SK-N-SH (cell line): ENCODE data around the gene VPS13A. TPM values are rescaled to one million over a fixed set of nuclear protein-coding genes. Genes with fewer than 3 reads are reported as not detected.

Experiments
- CTCF ChIA-PET: fragments of 300-600, 350-600 bp; formaldehyde crosslinking; extraction: SDS; loops from one replicate; lab custom pipeline; 2021; lab: Yijun Ruan, JAX
- POLR2A ChIA-PET: fragments of 350-600 bp; sonication (Branson Sonifier 250); formaldehyde crosslinking; extraction: SDS; loops from one replicate; lab custom pipeline; 2020; ENCODE audit warnings: antibody characterized with exemption, inconsistent platforms; lab: Yijun Ruan, JAX
- DNase-seq: peaks from one replicate; pipeline ENCODE4 v3.0.0; 2012
- H2AFZ ChIP-seq: fragments of 200-600 bp; sonication (generic); 2 replicates; pipeline ENCODE4 v1.8.1; 2016; ENCODE audit warnings: antibody characterized with exemption, mild to moderate bottlenecking, low read depth
- H3F3A ChIP-seq: fragments of 200-600 bp; sonication (generic); replicated peaks from 2 replicates; pipeline ENCODE3; 2016; ENCODE audit warnings: antibody characterized with exemption, mild to moderate bottlenecking; ENCODE audit not compliant: insufficient read depth
- H3K27ac ChIP-seq, 2 experiments: fragments of 200-500 bp in 1 of 2; fragments of 200-600 bp in 1 of 2; sonication (Bioruptor generic) in 1 of 2; sonication (generic), shearing (Covaris generic) in 1 of 2; 2 replicates each; pipeline versions ENCODE4 v1.5.1 to v1.6.1; 2014 to 2016; ENCODE audit warnings: low read depth in 2 of 2, inconsistent platforms in 1 of 2, low read length in 1 of 2, mild to moderate bottlenecking in 1 of 2, mixed read lengths in 1 of 2
- H3K27me3 ChIP-seq: fragments of 200-600 bp; sonication (generic), shearing (Covaris generic); 2 replicates; pipeline ENCODE4 v1.6.1; 2016; ENCODE audit warnings: mixed run types; ENCODE audit not compliant: insufficient read depth
- H3K36me3 ChIP-seq, 2 experiments: fragments of 200-500 bp in 1 of 2; fragments of 200-600 bp in 1 of 2; sonication (Bioruptor generic) in 1 of 2; sonication (generic) in 1 of 2; replicated peaks in 1 of 2; 2 replicates each; pipeline versions ENCODE3 to v1.5.1; 2014 to 2016; ENCODE audit warnings: low read length in 1 of 2, mild to moderate bottlenecking in 1 of 2; ENCODE audit not compliant: insufficient read depth in 2 of 2, control insufficient read depth in 1 of 2
- H3K4me1 ChIP-seq, 2 experiments: fragments of 200-500 bp in 1 of 2; fragments of 200-600 bp in 1 of 2; sonication (Bioruptor generic) in 1 of 2; sonication (generic), shearing (Covaris generic) in 1 of 2; 2 replicates each; pipeline versions ENCODE4 v1.5.1 to v1.6.1; 2014 to 2016; ENCODE audit warnings: low read depth in 1 of 2, low read length in 1 of 2, mixed run types in 1 of 2; ENCODE audit not compliant: insufficient read depth in 2 of 2, control insufficient read depth in 1 of 2
- H3K4me2 ChIP-seq: fragments of 200-600 bp; sonication (generic), shearing (Covaris generic); 2 replicates; pipeline ENCODE4 v1.6.1; 2017; ENCODE audit warnings: mixed run types
- H3K4me3 ChIP-seq, 2 experiments: fragments of 200-500 bp in 1 of 2; fragments of 200-600 bp in 1 of 2; sonication (Bioruptor generic) in 1 of 2; sonication (generic), shearing (Covaris generic) in 1 of 2; 2 replicates each; pipeline versions ENCODE4 v1.5.1 to v1.8.1; 2014 to 2016; ENCODE audit warnings: low read depth in 2 of 2, inconsistent platforms in 1 of 2, low read length in 1 of 2, mild to moderate bottlenecking in 1 of 2, mixed read lengths in 1 of 2, moderate library complexity in 1 of 2
- H3K79me2 ChIP-seq: fragments of 200-600 bp; sonication (generic); 2 replicates; pipeline ENCODE4 v1.8.1; 2017; ENCODE audit warnings: mild to moderate bottlenecking; ENCODE audit not compliant: insufficient read depth
- H3K9ac ChIP-seq: fragments of 200-600 bp; sonication (generic); 2 replicates; pipeline ENCODE4 v1.6.1; 2017; ENCODE audit warnings: mixed run types
- H3K9me2 ChIP-seq: fragments of 200-600 bp; sonication (generic); 2 replicates; pipeline ENCODE4 v1.6.1; 2017; ENCODE audit warnings: mixed run types
- H3K9me3 ChIP-seq: fragments of 200-600 bp; sonication (generic); 2 replicates; pipeline ENCODE4 v1.6.1; 2017; ENCODE audit warnings: mixed run types, mild to moderate bottlenecking, moderate library complexity
- H4K20me1 ChIP-seq: fragments of 200-600 bp; sonication (generic); 2 replicates; pipeline ENCODE4 v1.6.1; 2017; ENCODE audit warnings: mild to moderate bottlenecking, mixed run types; ENCODE audit not compliant: insufficient read depth
- CTCF ChIP-seq: fragments of 200-600 bp; sonication (generic); IDR thresholded peaks from 2 replicates; pipeline ENCODE4 v1.6.1; 2017; ENCODE audit warnings: antibody characterized with exemption, mild to moderate bottlenecking, moderate library complexity
- ELF1 ChIP-seq: IDR thresholded peaks from 2 replicates; pipeline ENCODE4 v1.4.0; 2012
- EP300 ChIP-seq, 2 experiments: IDR thresholded peaks; 2 replicates each; pipeline versions ENCODE4 v1.4.0 to v1.6.1; 2012; ENCODE audit warnings: borderline replicate concordance in 1 of 2, low read depth in 1 of 2, low read length in 1 of 2
- FOXJ3 ChIP-seq: sonication (generic); formaldehyde crosslinking; IDR thresholded peaks from 2 replicates; pipeline ENCODE4 v1.5.1; 2020; ENCODE audit warnings: mild to moderate bottlenecking, missing genetic modification reagents
- FOXM1 ChIP-seq: IDR thresholded peaks from 2 replicates; pipeline ENCODE4 v1.4.0; 2012; ENCODE audit warnings: low read depth, mild to moderate bottlenecking
- GATA2 ChIP-seq: sonication (generic); formaldehyde crosslinking; IDR thresholded peaks from 2 replicates; pipeline ENCODE4 v1.5.0; 2020; ENCODE audit warnings: mild to moderate bottlenecking, missing genetic modification reagents
- MEF2A ChIP-seq: IDR thresholded peaks from 2 replicates; pipeline ENCODE4 v1.4.0; 2012; ENCODE audit warnings: low read depth, borderline replicate concordance
- NRF1 ChIP-seq: IDR thresholded peaks from 2 replicates; pipeline ENCODE4 v1.6.1; 2012; ENCODE audit warnings: low read depth, mild to moderate bottlenecking, low read length
- RAD21 ChIP-seq: IDR thresholded peaks from 2 replicates; pipeline ENCODE4 v1.6.1; 2012; ENCODE audit warnings: mild to moderate bottlenecking, low read length
- RCOR1 ChIP-seq: fragments of 150-350 bp; IDR thresholded peaks from 2 replicates; pipeline ENCODE4 v1.6.1; 2017; ENCODE audit warnings: antibody characterized with exemption, low read length
- REST ChIP-seq: IDR thresholded peaks from 2 replicates; pipeline ENCODE4 v1.6.1; 2012; ENCODE audit warnings: mild to moderate bottlenecking, low read depth, low read length, moderate library complexity
- RXRA ChIP-seq: IDR thresholded peaks from 2 replicates; pipeline ENCODE4 v1.4.0; 2012; ENCODE audit warnings: low read depth, mild to moderate bottlenecking, borderline replicate concordance
- TAF1 ChIP-seq: IDR thresholded peaks from 2 replicates; pipeline ENCODE4 v1.6.1; 2012; ENCODE audit warnings: low read depth, mild to moderate bottlenecking, low read length, moderate library complexity, borderline replicate concordance
- USF1 ChIP-seq: IDR thresholded peaks from 2 replicates; pipeline ENCODE4 v1.4.0; 2012; ENCODE audit warnings: low read depth, borderline replicate concordance
- USF2 ChIP-seq: fragments of 150-350 bp; IDR thresholded peaks from 2 replicates; pipeline ENCODE4 v1.6.1; 2017; ENCODE audit warnings: antibody characterized with exemption, low read length, low read depth, borderline replicate concordance
- WGBS: methylation state at CpG from one replicate; pipeline ENCODE4 v1.1.6; 2017; ENCODE audit warnings: low lambda C conversion rate; 5-methylcytosine and 5-hydroxymethylcytosine counted together
- polyA plus RNA-seq, 3 experiments: library from polyadenylated mRNA; depleted of rRNA; stranded (reverse); fragments of >200 nt; gene quantifications; 2 replicates each; pipeline ENCODE4 v1.2.3, GENCODE V29; 2012

The VPS13A gene
- polyA plus RNA-seq, 1 of the 3 experiments (the other 2 are of a cell fraction): 6.0 TPM

GRCh38 chr9:77290373-77290772 is 113.0 kb downstream of the VPS13A start:
- Histone ChIP-seq H3K9me3 (peaks cover 14% of the 10 kb centered on the region), H3K27ac (no peak overlapping the region), H2AFZ (no peak overlapping the region), H4K20me1 (no peaks in the 10 kb centered on the region), H3K9ac (no peak overlapping the region), H3K9me2 (no peaks in the 10 kb centered on the region), H3K4me3 (no peak overlapping the region), H3K4me1 (peaks cover 0 to 2% of the 10 kb centered on the region in 2 experiments; a peak in 2 of 4 replicates), H3K27me3 (no peaks in the 10 kb centered on the region)
- POLR2A ChIA-PET: no interaction called here
- TF ChIP-seq FOXJ3 (CRISPR knock-in tag): no peak
- TF ChIP-seq USF2: no peak
- TF ChIP-seq USF1: no peak
- TF ChIP-seq RAD21: no peak
- no peak for TF ChIP-seq GATA2 (CRISPR knock-in tag)
- TF ChIP-seq REST: no peak
- no peak for TF ChIP-seq NRF1
- TF ChIP-seq, all 33 proteins: peak for 0
- 0 out of 2 replicates have a peak, but pooled peaks cover 5% of the 10 kb centered on the region for H3K79me2 ChIP-seq
- DNase-seq: no peak
- H3K4me2 ChIP-seq: no peak overlapping the region
- CTCF ChIA-PET: interaction anchor here (2.1 kb wide), 1 partner anchor 10 kb away, joined by 6 read pairs; no protein-coding TSS in a partner anchor
- peaks cover 13 to 34% of the 10 kb centered on the region in 2 experiments for H3K36me3 ChIP-seq
- H3F3A ChIP-seq: no peaks in the 10 kb centered on the region

GRCh38 chr9:77291714-77292113 is 114.4 kb downstream of the VPS13A start:
- H4K20me1 ChIP-seq: no peaks in the 10 kb centered on the region
- no peaks in the 10 kb centered on the region for H3K9me2 ChIP-seq
- ChIA-PET CTCF (interaction anchor here (1.3 to 2.1 kb wide), 4 partner anchors 9 to 830 kb away, joined by 3 to 6 read pairs (median 4); no protein-coding TSS in a partner anchor), POLR2A (no interaction called here)
- no peak overlapping the region for H3K27ac ChIP-seq
- no peak overlapping the region; a peak in 1 of 4 replicates for H3K4me3 ChIP-seq
- 70% methylated on average over 1 of the region's 1 CpG for WGBS
- H3K9ac ChIP-seq: no peak overlapping the region
- H3K27me3 ChIP-seq: no peaks in the 10 kb centered on the region
- H3K36me3 ChIP-seq: peaks cover 9 to 28% of the 10 kb centered on the region in 2 experiments
- no peaks in the 10 kb centered on the region for H3F3A ChIP-seq
- peaks cover 14% of the 10 kb centered on the region for H3K9me3 ChIP-seq
- peak; percentile 15 for DNase-seq
- H3K4me2 ChIP-seq: no peak overlapping the region
- 0 out of 2 replicates have a peak, but pooled peaks cover 5% of the 10 kb centered on the region for H3K79me2 ChIP-seq
- peaks cover 0 to 4% of the 10 kb centered on the region in 2 experiments; a peak in 1 of 4 replicates for H3K4me1 ChIP-seq
- no peak overlapping the region for H2AFZ ChIP-seq
- TF ChIP-seq ELF1 (no peak), NRF1 (no peak), EP300 (IDR thresholded peaks at IDR 0.05; ENCODE audit: borderline replicate concordance in 1 of 2, low read depth in 1 of 2, low read length in 1 of 2) (no peak), TAF1 (no peak), MEF2A (no peak), RXRA (no peak), FOXM1 (no peak), GATA2 (CRISPR knock-in tag) (no peak), RCOR1 (no peak), REST (no peak), CTCF (peak; percentile 47)
